CD4-positive, alpha-beta T cell treated with Interleukin-17A for 4 hours (primary cell): Measurements from ENCODE around the gene TLR9.

ENCODE experiments used
- DNase-seq: peaks from one replicate; pipeline ENCODE4 v3.0.0-alpha.2; 2020; ENCODE audit warnings: mixed read lengths

Gene TLR9

DNA sequence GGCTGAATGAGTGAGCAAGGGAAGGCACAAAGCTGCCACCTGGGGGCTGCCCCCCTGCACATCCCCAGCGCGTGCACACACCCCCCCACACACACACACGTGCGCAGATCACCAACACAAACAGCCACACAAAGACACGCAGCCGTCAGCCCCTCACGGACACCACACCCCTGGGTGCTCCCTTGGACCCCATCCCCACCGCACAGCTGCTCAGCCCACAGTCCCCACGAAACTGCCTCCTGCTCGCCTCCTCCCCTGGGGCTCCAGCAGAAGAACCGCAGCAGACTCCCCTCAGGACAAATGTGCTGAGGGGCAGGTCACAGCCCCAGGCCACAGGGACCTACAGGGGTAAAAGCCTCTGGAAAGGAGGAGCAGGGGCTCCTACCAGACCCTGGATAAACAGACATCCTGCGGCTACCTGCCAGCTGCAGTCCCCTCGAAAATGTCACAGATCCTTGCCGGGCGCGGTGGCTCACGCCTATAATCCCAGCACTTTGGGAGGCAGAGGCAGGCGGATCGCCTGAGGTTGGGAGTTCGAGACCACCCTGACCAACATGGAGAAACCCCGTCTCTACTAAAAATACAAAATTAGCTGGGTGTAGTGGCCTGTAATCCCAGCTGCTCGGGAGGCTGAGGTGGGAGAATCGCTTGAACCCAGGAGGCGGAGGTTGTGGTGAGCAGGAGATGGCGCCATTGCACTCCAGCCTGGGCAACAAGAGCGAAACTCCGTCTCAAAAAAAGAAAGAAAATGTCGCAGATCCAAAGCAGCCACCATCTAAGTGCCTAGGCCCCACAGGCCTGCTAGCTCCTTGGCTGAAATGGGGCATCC, 7.0 kb upstream of the TLR9 start:
- DNase-seq = peak; percentile 53

DNA sequence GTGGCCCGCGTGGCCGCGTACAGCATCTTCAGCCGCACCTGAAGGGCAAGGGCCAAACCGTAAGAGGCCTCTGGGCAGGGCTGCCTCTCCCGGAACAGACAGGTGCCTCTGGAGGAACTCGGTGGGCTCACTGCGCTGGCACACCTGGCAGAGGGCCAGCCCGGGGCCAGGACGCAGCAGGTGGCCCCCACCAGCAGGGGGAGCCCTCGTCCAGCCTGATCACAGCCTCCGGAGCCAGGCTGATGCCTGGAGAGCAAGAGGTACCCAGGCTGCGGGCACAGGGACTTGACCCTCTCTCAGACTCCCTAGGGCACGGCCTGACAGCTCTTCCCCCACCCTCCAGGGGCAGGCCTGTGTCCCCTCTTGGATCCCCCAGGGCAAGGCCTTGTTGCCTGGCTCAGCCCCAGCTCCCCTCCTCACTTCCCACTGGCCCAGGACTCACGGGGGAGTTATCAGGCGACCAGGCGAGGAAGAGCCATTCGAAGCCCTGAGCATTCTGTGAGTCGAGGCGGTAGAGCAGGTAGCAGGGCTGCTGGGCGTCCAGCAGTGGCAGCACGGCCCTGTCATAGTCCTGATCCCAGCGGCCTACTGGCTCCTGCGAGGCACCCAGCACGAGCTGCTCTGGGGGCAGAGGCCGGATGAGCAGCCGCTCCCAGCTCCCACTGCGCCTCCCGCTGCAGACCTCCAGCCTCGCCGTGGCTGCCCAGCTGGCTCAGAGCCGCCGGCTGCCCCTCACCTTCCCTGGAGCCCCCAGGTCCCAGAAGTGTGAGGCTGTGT, 6.2 kb upstream of the TLR9 start:
- DNase-seq = peak; percentile 95

GRCh38 chr3:52230889-52231499, 5.5 kb upstream of the TLR9 start:
- DNase-seq = no peak

DNA sequence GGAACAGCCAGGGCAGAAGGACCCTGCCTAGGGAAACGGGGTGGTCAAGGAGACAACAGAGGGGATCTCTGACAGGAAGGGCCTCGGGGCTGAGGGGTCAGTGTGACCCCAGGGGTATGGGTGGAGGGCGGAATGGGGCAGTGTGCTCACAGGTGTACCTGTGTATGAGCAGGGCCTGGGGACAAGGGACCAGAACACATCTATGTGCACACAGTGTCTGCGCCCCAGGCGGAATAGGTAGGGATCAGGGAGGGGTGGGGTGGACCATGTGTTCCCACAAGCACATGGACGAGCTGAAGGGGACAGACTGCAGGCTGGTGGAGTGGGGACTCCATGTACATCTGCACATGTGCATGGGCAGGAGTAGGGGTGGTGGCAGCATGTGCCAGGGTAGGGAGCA, 5.0 kb upstream of the TLR9 start:
- peak; percentile 3 for DNase-seq

DNA sequence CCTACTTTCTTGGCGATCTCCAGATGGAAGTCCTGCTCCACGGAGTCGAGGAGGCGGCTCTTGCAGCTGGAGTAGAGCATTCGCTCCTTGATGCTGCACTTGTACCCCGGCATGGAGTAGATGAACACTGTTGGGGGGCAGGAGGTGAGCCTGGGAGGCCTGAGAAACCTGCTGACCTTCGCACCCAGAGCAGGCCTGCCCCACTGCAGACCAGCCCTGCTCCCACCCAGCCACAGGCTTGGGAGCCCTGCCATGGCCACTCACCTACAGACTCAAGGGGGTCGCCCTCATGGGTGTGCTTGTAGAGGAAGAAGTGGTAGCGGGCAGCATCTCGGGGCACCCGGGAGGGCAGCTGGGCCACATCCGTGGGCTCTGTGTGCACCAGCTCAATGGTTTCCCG, 4.2 kb upstream of the TLR9 start:
- no peak for DNase-seq

GRCh38 chr3:52228751-52229291, 3.4 kb upstream of the TLR9 start:
- peak; percentile 2 for DNase-seq

- DNase-seq = peak; percentile 2
Measured at GRCh38 chr3:52228266-52228665, 2.8 kb upstream of the TLR9 start.

DNA sequence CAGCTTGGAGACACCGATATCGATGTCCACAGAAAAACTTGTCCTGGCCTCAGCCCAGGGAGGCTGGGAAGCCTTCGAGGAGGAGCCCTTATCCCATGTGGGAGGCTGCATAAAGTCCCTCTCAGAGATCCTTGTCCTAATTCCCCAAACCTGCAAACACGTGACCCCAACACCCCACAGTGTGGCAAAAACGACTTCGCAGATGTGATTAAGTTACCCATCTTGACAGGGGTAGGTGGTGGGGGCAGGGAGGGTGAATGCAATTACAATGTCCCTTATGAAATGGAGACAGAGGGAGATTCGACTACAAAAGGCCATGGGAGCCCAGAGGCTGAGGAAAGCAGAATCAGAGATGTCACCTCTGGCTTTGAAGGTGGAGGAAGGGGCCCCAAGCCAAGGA, 2.3 kb upstream of the TLR9 start:
- peak; percentile 2 for DNase-seq

GRCh38 chr3:52227117-52227516, 1.7 kb upstream of the TLR9 start:
- DNase-seq = peak; percentile 16

DNA sequence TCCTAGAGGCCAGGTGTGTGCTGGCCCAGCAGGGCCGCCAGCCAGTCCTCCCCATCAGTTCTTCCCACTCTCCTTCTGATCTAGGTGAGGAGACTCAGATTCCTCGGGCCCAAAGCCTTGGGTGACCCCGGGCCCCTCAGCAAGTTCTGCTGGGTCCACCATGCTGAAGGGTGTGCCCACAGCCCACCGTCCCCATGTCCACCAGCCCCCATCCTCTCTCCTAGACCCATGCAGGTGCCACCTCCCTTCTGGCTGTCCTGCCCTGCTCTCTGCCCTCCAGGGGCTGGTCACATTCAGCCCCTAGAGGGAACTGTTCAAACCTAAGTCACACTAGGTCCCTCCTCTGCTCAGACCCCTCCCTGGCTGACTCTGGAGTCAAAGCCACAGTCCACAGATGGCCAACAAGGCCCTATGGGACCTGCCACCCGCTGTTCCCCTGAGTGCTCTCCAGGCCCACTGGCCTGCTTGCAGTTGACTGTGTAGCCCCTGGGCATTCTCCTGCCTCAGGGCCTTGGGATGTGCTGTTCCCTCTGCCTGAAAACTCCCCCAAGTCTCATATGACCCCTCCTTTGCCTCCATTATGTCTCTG, 878 bp upstream of the TLR9 start:
- DNase-seq = peak; percentile 4

- no peak for DNase-seq
Measured at GRCh38 chr3:52223449-52224408, 1.7 kb downstream of the TLR9 start.

DNA sequence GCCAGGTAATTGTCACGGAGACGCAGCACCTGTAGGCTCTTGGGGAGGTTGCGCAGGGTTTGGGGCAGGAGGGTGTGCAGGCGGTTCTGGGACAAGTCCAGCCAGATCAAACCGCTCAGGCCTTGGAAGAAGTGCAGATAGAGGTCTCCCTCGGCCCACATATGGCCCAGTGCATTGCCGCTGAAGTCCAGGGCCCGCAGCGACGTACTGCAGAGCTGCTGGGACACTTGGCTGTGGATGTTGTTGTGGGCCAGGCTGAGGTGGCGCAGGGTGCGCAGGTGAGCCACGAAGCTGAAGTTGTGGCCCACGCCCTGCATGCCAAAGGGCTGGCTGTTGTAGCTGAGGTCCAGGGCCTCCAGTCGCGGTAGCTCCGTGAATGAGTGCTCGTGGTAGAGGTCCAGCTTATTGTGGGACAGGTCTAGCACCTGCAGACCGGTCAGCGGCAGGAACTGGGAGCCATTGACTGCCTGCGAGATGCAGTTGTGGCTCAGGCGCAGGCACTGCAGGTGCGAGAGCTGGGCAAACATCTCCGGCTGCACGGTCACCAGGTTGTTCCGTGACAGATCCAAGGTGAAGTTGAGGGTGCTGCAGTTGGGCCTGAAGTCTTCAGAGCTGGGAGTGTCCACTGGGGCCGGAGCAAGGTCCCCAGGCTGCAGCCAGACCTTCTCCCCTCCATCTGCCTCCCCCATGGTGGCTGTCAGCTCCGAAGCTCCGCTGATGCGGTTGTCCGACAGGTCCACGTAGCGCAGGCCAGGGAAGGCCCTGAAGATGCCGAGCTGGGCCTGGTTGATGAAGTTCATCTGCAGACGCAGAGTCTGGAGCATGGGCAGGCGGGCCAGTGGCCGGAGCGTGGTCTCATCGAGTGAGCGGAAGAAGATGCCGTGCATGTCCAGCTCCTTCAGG, 2.9 kb downstream of the TLR9 start:
- no peak for DNase-seq

- DNase-seq = peak; percentile 81
Measured at GRCh38 chr3:52221563-52222318, 3.7 kb downstream of the TLR9 start.

DNA sequence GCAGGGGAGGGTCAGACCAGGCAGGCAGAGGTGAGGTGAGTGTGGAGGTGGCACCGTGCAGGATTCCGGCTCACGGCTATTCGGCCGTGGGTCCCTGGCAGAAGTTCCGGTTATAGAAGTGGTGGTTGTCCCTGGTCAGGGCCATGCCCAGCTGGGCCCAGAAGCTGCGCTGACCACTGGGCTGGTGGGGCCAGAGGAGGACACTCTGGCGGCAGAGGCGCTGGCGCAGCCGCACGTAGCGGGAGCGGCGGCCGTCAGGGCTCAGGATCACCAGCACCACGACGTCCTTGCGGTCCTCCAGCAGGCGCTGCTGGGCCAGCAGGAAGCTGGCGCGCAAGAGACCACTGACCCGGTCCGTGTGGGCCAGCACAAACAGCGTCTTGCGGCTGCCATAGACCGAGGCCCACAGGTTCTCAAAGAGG, 4.3 kb downstream of the TLR9 start:
- DNase-seq = no peak

- peak; percentile 94 for DNase-seq
Measured at GRCh38 chr3:52220380-52221026, 4.9 kb downstream of the TLR9 start.

- DNase-seq = peak; percentile 9
Measured at GRCh38 chr3:52218937-52219650, 6.4 kb downstream of the TLR9 start.

- peak; percentile 73 for DNase-seq
Measured at GRCh38 chr3:52218454-52218853, 7.0 kb downstream of the TLR9 start.

DNA sequence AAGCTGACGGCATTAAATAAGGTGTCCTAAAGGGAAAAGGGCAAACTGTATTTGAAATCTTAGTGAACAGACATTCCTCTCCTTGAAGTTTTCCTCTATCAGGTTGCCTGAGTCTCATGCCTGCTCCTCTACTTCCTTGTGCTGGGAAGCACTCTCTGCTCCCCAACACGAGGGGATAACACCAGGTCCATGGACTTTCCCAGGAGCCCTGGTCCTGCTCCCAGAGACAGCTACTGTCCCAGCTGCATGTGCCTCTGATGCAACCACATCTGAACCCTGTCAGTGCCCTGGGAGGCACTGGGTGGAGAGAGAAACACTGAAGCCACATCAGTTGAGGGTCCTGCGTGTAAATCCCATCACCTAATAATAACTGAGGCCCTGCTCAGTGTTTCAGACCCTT, 7.4 kb downstream of the TLR9 start:
- no peak for DNase-seq

DNA sequence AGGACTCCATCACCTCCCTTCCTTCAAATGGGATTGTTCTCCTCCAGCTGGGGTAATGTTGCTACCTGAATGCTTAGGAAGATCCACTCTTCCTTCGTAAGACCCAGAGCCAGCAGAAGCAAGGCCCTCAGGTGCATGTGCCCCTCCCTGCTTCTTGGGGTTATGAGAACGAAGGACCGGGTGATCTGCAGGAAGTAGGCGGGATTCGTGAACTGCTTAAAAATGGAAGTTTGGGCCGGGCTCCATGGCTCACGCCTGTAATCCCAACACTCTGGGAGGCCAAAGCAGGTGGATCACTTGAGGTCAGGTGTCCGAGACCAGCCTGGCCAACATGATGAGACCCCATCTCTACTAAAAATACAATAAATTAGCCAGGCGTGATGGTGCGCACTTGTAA, 8.0 kb downstream of the TLR9 start:
- DNase-seq = peak; percentile 64
